Measurements from ENCODE around the gene FAM168A. TPM values are rescaled to one million over a fixed set of nuclear protein-coding genes. Genes with fewer than 3 reads are reported as not detected.

Gene FAM168A
- total and polyA plus RNA-seq, 10 donors: 2.7 to 33.2 (median 22.7) TPM

DNA sequence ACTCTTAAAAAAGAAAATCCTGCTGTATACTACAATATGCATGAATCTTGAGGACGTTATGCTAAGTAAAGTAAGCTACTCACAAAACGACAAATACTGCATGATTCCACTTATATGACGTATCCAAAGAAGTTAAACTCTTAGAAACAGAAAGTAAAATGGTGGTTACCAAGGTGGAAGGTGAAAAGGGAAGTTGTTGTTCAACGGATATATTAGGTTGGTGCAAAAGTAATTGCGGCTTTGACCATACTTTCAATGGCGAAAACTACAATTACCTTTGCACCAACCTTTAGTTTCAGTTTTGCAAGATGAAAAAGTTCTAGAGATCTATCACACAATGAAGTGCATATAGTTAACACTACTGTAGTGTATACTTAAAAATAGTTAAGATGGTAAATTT, 101.8 kb downstream of the FAM168A start:
- H3K27me3 ChIP-seq (replicated peaks in 1 of 7): no peaks in the 10 kb centered on the region
- no peak overlapping the region for H3K4me3 ChIP-seq
- TF ChIP-seq, protein P1, sequence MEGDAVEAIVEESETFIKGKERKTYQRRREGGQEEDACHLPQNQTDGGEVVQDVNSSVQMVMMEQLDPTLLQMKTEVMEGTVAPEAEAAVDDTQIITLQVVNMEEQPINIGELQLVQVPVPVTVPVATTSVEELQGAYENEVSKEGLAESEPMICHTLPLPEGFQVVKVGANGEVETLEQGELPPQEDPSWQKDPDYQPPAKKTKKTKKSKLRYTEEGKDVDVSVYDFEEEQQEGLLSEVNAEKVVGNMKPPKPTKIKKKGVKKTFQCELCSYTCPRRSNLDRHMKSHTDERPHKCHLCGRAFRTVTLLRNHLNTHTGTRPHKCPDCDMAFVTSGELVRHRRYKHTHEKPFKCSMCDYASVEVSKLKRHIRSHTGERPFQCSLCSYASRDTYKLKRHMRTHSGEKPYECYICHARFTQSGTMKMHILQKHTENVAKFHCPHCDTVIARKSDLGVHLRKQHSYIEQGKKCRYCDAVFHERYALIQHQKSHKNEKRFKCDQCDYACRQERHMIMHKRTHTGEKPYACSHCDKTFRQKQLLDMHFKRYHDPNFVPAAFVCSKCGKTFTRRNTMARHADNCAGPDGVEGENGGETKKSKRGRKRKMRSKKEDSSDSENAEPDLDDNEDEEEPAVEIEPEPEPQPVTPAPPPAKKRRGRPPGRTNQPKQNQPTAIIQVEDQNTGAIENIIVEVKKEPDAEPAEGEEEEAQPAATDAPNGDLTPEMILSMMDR (IDR thresholded peaks at IDR 0.05 in 8 of 11, conservative IDR thresholded peaks at IDR 0.05 in 3 of 11): no peak
- TF ChIP-seq POLR2A (IDR thresholded peaks at IDR 0.05) (no peak), POLR2AphosphoS5 (IDR thresholded peaks at IDR 0.05) (no peak)
- H3K27ac ChIP-seq: no peak overlapping the region
- H3K9me3 ChIP-seq: peaks cover 0 to 3% (median 0%) of the 10 kb centered on the region in 8 donors
- DNase-seq: no peak
- WGBS, 5 donors: 79 to 89% (median 82%) methylated on average over 6 of the region's 6 CpGs
- intact Hi-C loops (cut with DNase I; ENCODE audit: low total_unique reads): no loop called here
- no peaks in the 10 kb centered on the region for H3K36me3 ChIP-seq
- H3K4me1 ChIP-seq: peaks cover 0 to 8% (median 0%) of the 10 kb centered on the region in 6 donors

DNA sequence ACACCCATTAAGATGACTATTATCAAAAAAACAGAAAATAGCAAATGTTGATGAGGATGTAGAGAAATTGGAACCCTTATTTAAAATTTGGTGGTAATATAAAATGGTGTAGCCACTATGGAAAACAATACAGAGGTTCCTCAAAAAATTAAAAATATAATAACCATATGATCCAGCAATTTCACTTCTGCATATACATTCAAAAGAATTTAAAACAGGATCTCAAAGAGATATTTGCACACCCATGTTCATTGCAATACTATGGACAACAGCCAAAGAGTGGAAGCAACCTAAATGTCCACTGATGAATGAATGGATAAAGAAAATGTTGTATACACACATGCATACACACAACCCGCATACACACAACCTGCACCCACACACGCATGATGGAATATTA, 102.2 kb downstream of the FAM168A start:
- peaks cover 0 to 3% (median 0%) of the 10 kb centered on the region in 8 donors for H3K9me3 ChIP-seq
- H3K27ac ChIP-seq: no peak overlapping the region
- intact Hi-C loops (cut with DNase I; ENCODE audit: low total_unique reads): no loop called here
- H3K36me3 ChIP-seq: no peaks in the 10 kb centered on the region
- H3K4me3 ChIP-seq: no peak overlapping the region
- WGBS, 5 donors: 82 to 100% (median 97%) methylated on average over 2 of the region's 2 CpGs
- H3K4me1 ChIP-seq: peaks cover 0 to 4% (median 0%) of the 10 kb centered on the region in 6 donors
- no peak for DNase-seq
- no peaks in the 10 kb centered on the region for H3K27me3 ChIP-seq (replicated peaks in 1 of 7)
- TF ChIP-seq POLR2AphosphoS5 (IDR thresholded peaks at IDR 0.05) (no peak), POLR2A (IDR thresholded peaks at IDR 0.05) (no peak)
- TF ChIP-seq, protein P1 (IDR thresholded peaks at IDR 0.05 in 8 of 11, conservative IDR thresholded peaks at IDR 0.05 in 3 of 11): no peak

DNA sequence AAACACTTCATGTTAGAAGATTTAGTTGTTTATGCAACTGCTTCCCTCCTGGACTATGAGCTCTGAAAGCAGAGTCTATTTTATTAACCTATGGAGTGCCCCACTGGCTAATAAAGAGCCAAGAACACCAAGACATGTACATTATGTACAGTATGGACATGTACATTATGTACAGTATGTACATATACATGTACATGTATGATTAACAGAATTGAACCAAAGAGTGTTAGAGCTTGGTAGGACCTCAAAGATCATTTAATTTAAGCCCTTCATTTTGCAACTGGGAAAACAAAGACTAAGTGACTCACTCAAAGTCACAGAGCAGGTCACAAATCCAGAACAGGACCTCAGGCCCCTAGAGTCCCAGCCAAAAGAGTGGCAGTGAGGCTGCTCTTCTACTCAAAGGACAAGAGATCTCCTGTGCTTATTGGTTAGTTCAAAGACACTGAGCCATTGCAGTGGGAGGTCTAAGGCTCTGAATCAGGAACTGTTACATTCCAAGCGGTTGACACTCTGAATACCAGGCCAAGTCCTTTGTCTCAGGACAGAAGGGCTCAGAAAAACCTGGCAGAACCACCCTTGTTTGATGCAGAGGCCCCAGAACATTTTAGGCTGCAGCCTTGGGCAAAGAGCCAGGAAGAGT, 103.8 kb downstream of the FAM168A start:
- Histone ChIP-seq H3K9me3 (peaks cover 0 to 3% (median 0%) of the 10 kb centered on the region in 8 donors), H3K27me3 (replicated peaks in 1 of 7) (no peaks in the 10 kb centered on the region), H3K4me1 (no peaks in the 10 kb centered on the region), H3K4me3 (no peak overlapping the region), H3K27ac (no peak overlapping the region), H3K36me3 (no peaks in the 10 kb centered on the region)
- intact Hi-C loops (cut with DNase I; ENCODE audit: low total_unique reads): no loop called here
- WGBS, 5 donors: 92 to 100% (median 95%) methylated on average over 1 of the region's 1 CpG
- DNase-seq: no peak
- TF ChIP-seq POLR2AphosphoS5 (IDR thresholded peaks at IDR 0.05) (no peak), POLR2A (IDR thresholded peaks at IDR 0.05) (no peak)
- TF ChIP-seq, protein P1 (IDR thresholded peaks at IDR 0.05 in 8 of 11, conservative IDR thresholded peaks at IDR 0.05 in 3 of 11): no peak

DNA sequence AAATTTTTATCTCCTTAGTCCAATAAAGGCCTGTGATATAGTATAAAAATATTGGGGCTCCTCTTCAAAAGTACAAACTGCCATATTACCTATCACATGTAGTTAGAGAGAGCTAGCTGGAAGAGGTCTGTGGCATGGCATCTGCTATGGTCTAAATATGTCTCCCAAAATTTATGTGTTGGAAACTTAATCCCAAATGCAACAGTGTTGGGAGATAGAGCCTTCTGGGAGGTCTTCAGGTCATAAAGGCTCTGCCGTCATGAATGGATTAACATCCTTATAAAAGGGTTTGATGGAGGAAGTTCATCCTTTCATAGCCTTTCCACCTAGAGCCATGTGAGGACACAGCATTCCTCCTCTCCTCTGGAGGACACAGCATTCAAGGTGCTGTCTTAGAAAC, 116.3 kb downstream of the FAM168A start:
- H3K4me3 ChIP-seq: no peak overlapping the region
- DNase-seq: no peak
- no peaks in the 10 kb centered on the region for H3K27me3 ChIP-seq (replicated peaks in 1 of 7)
- H3K9me3 ChIP-seq: peaks cover 0 to 23% (median 17%) of the 10 kb centered on the region in 8 donors
- H3K36me3 ChIP-seq: peaks cover 0 to 5% (median 0%) of the 10 kb centered on the region in 6 donors
- 86 to 100% (median 94%) methylated on average over 1 of the region's 1 CpG for WGBS, 5 donors
- TF ChIP-seq POLR2A (IDR thresholded peaks at IDR 0.05) (no peak), POLR2AphosphoS5 (IDR thresholded peaks at IDR 0.05) (no peak)
- TF ChIP-seq, protein P1 (IDR thresholded peaks at IDR 0.05 in 8 of 11, conservative IDR thresholded peaks at IDR 0.05 in 3 of 11): no peak
- no peak overlapping the region for H3K27ac ChIP-seq
- peaks cover 0 to 10% (median 0%) of the 10 kb centered on the region in 6 donors for H3K4me1 ChIP-seq
- intact Hi-C loops (cut with DNase I; ENCODE audit: low total_unique reads): no loop called here

Data from spleen (tissue), 11 donors.